ENCODE measurements around the gene PLEKHG2.

- TF ChIP-seq CTCF (IDR thresholded peaks at IDR 0.05) (no peak), POLR2A (IDR thresholded peaks at IDR 0.05) (no peak)
Observed at GRCh38 chr19:39469036-39469435, 56.6 kb downstream of the PLEKHG2 start.
